Kidney (tissue), 14 donors: ENCODE measurements around the gene AFDN. TPM values are rescaled to one million over a fixed set of nuclear protein-coding genes. Genes with fewer than 3 reads are reported as not detected.

Experiments
- DNase-seq, 5 donors: peaks; one replicate each; pipeline ENCODE4 v3.0.0-alpha.2; 2013 to 2020
- FAIRE-seq: peaks from 2 replicates; lab custom pipeline; 2012; peaks lifted over from hg19 to GRCh38; lab: Jason Lieb, UNC
- H3K27ac ChIP-seq, 2 donors: one replicate each; pipeline ENCODE4 v1.7.0; 2013; ENCODE audit warnings: low read depth in 2 of 2, low read length in 2 of 2, inconsistent platforms in 1 of 2
- H3K27me3 ChIP-seq: one replicate; pipeline ENCODE4 v1.7.1; 2013; ENCODE audit warnings: low read length, inconsistent platforms; ENCODE audit not compliant: control insufficient read depth, insufficient read depth
- H3K36me3 ChIP-seq, 3 donors: one replicate each; pipeline versions ENCODE4 v1.7.0 to v1.7.1; 2013; ENCODE audit warnings: low read length in 3 of 3, control low read depth in 1 of 3, inconsistent platforms in 1 of 3; ENCODE audit not compliant: insufficient read depth in 3 of 3, control insufficient read depth in 2 of 3
- H3K4me1 ChIP-seq, 3 donors: one replicate each; pipeline versions ENCODE4 v1.7.0 to v1.7.1; 2013; ENCODE audit warnings: low read length in 3 of 3, inconsistent platforms in 1 of 3, low read depth in 1 of 3; ENCODE audit not compliant: control insufficient read depth in 2 of 3, insufficient read depth in 2 of 3
- H3K4me3 ChIP-seq, 3 donors: one replicate each; pipeline versions ENCODE4 v1.7.0 to v1.8.1; 2013; ENCODE audit warnings: low read length in 3 of 3, control low read depth in 1 of 3, inconsistent platforms in 1 of 3
- H3K9ac ChIP-seq, 3 donors: one replicate each; pipeline versions ENCODE4 v1.7.0 to v1.7.1; 2013; ENCODE audit warnings: low read length in 3 of 3, control low read depth in 1 of 3, inconsistent platforms in 1 of 3
- H3K9me3 ChIP-seq, 3 donors: one replicate each; pipeline versions ENCODE4 v1.7.0 to v1.7.1; 2013; ENCODE audit warnings: low read length in 3 of 3, control low read depth in 1 of 3, inconsistent platforms in 1 of 3; ENCODE audit not compliant: control insufficient read depth in 2 of 3, insufficient read depth in 1 of 3
- CTCF ChIP-seq: IDR thresholded peaks from 3 replicates; pipeline ENCODE4 v1.5.1; 2012; ENCODE audit warnings: mild to moderate bottlenecking, moderate library complexity, borderline replicate concordance; ENCODE audit not compliant: insufficient read depth; ENCODE audit errors: extremely low read depth
- intact Hi-C: fragments of 100-400 bp; cut with DNase I; formaldehyde crosslinking; loops from one replicate; pipeline ENCODE4 v1.11.1; 2022
- polyA plus RNA-seq: library from polyadenylated mRNA; stranded (reverse); fragments of 350-450 nt; fragmentation: Illumina TruSeq; extraction: RNeasy Lipid Tissue Mini Kit (QIAGEN cat#74804); gene quantifications from one replicate; pipeline ENCODE4 v1.2.3, GENCODE V29; 2014; ENCODE audit warnings: low read depth, low replicate concordance; ENCODE audit not compliant: insufficient read depth
- total RNA-seq: library from RNA; stranded (reverse); fragmentation: NEBNext Ultra II Directional; extraction: Animal tissue kit (Norgen Biotek cat#: 25700); gene quantifications from one replicate; pipeline ENCODE4 v1.2.1, GENCODE V29; 2021
- donor health status: control.
- donor health status: control.
- donor health status: control.
- donor health status: control.
- donor health status: control.
- donor health status: DM: yes; HTN: yes; CAD: no.
- donor health status: Normal renal cell carcinoma (clear cell type).

AFDN gene
- total and polyA plus RNA-seq, 2 donors from 2014 or later = 21.5 to 175 TPM

- no peak overlapping the region for H3K9ac ChIP-seq
- TF ChIP-seq CTCF = no peak
- H3K36me3 ChIP-seq = no peaks in the 10 kb centered on the region
- no peak for DNase-seq
- H3K4me1 ChIP-seq = peaks cover 0 to 24% (median 15%) of the 10 kb centered on the region in 3 donors
- no peaks in the 10 kb centered on the region for H3K27me3 ChIP-seq
- H3K4me3 ChIP-seq = no peak overlapping the region
- no peak overlapping the region for H3K27ac ChIP-seq
- no peaks in the 10 kb centered on the region for H3K9me3 ChIP-seq
- FAIRE-seq = no peak
- intact Hi-C loops = no loop called here
Observed at GRCh38 chr6:167856999-167857660, 30.4 kb downstream of the AFDN start.

DNA sequence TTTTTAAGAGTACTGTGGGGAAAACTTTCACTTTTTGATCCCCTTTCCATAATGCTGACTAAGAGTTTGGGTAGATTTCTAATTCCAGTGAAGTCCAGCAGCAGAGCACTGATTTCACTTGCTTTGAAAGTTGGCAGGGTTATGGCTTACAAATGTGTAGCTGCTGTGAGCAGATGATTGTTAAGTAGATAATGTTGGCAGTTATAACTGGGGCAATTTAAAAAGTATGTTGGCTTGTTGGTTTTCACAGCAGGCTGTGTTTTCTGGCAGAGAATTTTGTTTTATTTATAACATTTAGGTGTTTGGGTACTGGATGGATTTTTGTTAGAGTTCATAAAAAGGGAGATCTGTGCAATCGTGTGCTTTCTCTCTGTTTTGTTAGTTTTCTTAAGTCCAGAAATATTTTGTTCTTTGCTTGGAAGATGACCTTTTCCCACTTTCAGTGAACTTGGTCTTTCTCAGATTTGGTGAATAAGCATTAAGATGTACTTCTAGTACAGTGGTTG lies 31.4 kb downstream of the AFDN start:
- Histone ChIP-seq H3K9me3 (no peaks in the 10 kb centered on the region), H3K9ac (no peak overlapping the region), H3K4me3 (no peak overlapping the region), H3K27ac (peak overlapping the region in 1 of 2 donors; percentile 8), H3K27me3 (no peaks in the 10 kb centered on the region), H3K36me3 (no peaks in the 10 kb centered on the region), H3K4me1 (peaks cover 0 to 24% (median 15%) of the 10 kb centered on the region in 3 donors)
- FAIRE-seq = no peak
- DNase-seq = no peak
- intact Hi-C loops = no loop called here
- TF ChIP-seq CTCF = no peak

- peak overlapping the region; percentile 7 to 8 for H3K27ac ChIP-seq
- DNase-seq = no peak
- intact Hi-C loops = no loop called here
- peaks cover 0 to 29% (median 15%) of the 10 kb centered on the region in 3 donors for H3K4me1 ChIP-seq
- no peaks in the 10 kb centered on the region for H3K9me3 ChIP-seq
- H3K9ac ChIP-seq = no peak overlapping the region
- no peak for TF ChIP-seq CTCF
- H3K36me3 ChIP-seq = no peaks in the 10 kb centered on the region
- no peak overlapping the region for H3K4me3 ChIP-seq
- H3K27me3 ChIP-seq = no peaks in the 10 kb centered on the region
- FAIRE-seq = no peak
Observed at GRCh38 chr6:167858842-167859664, 32.3 kb downstream of the AFDN start.
